GM18505 (cell line): ENCODE results near the gene ATXN2.
"Not testable (repeated sequence)": the region's sequence is repeated elsewhere in the genome, so short reads cannot be mapped to it uniquely, and the experiment has no call there.

Experiments used
- ATAC-seq: cut with Tn5 transposase; IDR thresholded peaks from one replicate; pipeline ENCODE4 v1.9.1; 2021; ENCODE audit not compliant: unreplicated experiment
- POLR2A ChIP-seq: IDR thresholded peaks from 4 replicates; pipeline ENCODE4 v1.6.1; 2011; ENCODE audit warnings: borderline replicate concordance; ENCODE audit not compliant: insufficient read depth, insufficient read length; ENCODE audit errors: extremely low read depth

Gene ATXN2

GRCh38 chr12:111573476-111573875, 25.6 kb downstream of the ATXN2 start:
- no peak for TF ChIP-seq POLR2A
- no peak for ATAC-seq

DNA sequence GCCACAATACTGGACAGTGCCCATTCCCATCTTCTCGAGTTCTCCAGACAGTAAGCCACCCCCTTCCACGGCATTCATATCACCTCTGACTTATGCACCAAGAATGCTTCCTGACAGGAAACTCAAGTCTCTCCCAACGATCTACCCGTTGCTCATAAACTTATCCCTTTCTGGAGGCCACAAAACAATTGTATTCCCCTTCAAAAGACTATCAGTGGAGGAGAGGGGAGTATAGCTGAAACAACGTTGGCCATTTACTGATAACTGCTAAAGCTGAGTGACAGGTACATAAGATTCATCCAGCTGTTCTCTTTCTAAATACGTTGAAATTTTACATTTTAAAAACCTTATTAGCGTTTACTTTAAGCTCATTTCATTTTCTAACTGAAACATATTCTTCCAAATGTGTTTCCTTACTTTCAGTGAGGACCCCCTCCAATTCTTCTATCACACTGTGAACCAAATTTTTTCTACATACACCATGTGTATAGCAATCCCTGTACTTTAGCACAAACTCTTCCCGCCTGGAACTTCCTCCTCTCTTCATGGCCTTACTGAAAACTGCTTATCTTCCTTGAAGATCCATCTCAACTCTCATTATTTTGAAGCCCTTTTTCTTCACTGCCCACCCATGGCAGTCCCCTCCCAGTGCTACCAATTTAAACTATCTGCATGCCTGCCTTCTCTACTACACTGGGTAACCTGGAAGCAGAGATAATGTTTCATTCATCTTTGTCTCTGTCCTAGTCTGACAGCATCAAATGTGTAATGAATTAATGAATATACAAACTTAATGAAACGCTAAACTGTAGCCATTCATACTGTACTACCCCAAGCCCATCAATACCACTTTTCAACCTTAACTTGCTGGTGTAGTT, 28.8 kb downstream of the ATXN2 start:
- ATAC-seq = no peak
- no peak for TF ChIP-seq POLR2A

DNA sequence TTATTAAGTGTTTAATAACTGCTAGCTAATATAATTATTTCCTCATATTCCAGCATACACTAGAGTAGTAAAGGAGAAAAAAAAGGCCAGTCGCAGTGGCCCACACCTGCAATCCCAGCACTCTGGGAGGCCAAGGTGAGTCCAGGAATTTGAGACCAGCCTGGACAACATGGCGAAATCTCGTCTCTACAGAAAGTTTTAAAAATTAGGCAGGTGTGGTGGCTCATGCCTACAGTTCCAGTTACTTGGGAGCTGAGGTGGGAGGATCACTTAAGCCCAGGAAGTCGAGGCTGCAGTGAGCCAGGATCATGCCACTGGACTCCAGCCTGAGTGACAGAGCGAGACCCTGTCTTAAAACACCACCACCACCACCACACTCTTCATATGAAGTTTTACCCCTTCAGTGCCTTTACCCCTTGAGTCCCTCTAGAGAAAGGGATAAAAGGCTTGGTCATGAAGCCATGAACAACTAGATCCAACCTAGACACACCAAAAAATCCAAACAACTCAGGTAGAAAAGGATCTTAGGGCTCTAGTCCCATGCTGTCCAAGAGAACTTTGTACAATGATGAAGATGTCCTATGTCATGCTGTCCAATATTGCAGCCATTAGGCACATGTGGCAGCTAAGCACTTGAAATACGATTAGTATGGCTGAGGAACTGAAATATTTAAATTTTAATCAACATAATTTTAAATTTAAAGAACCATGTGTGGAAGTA, 29.6 kb downstream of the ATXN2 start:
- no peak for TF ChIP-seq POLR2A
- ATAC-seq = no peak

DNA sequence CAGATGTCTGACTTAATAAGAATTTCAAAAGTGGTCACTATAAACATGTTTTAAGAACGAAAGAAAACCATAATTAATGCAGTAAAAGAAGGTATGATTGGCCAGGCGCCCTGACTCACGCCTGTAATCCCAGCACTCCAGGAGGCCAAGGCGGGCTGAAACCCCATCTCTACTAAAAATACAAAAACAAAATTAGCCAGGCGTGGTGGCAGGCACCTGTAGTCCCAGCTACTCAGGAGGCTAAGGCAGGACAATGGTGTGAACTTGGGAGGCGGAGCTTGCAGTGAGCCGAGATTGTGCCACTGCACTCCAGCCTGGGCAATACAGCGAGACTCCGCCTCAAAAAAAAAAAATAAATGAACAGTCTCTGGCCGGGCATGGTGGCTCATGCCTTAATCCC, 38.3 kb downstream of the ATXN2 start:
- ATAC-seq = not testable (repeated sequence)

DNA sequence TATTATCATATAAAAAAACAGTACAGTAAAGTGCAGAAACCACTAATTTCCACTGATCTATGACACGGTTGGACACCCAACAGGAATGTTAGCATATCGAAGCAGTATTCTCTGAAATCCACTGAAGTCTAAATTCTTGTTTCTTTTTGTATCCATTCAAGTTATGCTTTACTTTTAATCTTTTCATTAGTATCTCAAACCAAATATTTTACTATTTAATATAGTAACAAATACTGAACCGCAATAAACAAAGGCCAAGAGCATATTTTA, 41.1 kb downstream of the ATXN2 start:
- ATAC-seq = no peak
- no peak for TF ChIP-seq POLR2A

DNA sequence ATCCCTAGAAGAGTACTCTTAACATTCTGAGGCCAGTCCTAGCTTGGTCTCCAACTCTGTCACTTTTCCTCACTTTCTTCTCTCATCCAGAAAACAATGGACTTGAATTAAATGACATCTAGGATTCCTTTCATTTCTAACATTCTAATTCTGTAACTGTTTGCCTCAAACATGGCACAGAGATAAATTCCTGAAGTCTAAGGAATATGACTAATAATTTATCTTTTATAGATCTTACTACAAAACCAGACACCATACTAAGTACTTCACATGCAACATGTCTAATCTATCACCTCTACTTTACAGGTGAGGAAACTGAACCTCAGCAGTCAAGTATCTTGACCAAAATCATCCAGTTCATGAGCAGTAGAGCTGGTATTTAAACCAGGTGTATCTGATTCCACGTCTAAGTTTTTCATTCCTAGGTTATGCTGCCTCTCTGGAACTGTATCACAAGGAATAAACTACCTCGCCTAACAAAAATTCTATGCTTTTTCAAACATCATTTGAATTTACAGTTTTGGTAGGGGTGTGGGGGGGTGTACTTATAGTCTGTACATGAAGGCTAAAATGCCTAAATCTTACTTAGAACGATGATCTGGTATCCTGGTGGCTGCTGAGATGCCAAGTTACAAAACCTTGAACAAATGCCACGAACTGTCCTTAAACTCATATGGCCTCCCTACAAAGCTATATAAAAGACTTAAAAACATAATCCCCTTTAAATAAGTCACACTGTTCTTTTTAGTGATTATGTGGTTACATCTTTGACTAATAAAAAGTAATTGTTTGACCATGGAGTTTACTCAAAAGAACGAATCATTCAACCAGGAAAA, 41.6 kb downstream of the ATXN2 start:
- no peak for TF ChIP-seq POLR2A
- ATAC-seq = no peak

DNA sequence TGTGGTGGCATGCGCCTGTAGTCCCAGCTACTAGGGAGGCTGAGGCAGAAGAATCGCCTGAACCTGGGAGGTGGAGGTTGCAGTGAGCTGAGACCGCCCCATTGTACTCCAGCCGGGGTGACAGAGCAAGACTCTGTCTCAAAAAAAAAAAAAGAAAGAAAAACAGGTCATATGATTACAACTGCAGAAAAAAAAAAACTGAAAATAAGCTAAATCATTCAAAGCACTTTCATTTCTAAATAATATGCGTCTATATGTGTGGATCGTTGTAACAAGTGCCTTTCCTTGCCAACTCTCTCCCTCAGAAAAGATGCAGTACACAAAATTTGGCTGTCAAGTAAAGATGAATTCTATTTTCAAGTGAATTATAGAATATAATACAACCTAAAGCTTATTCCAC, 42.4 kb downstream of the ATXN2 start:
- ATAC-seq = no peak
- TF ChIP-seq POLR2A = no peak

GRCh38 chr12:111555313-111555712, 43.8 kb downstream of the ATXN2 start:
- not testable (repeated sequence) for ATAC-seq

- no peak for ATAC-seq
- no peak for TF ChIP-seq POLR2A
Observed at GRCh38 chr12:111546758-111547383, 52.2 kb downstream of the ATXN2 start.

DNA sequence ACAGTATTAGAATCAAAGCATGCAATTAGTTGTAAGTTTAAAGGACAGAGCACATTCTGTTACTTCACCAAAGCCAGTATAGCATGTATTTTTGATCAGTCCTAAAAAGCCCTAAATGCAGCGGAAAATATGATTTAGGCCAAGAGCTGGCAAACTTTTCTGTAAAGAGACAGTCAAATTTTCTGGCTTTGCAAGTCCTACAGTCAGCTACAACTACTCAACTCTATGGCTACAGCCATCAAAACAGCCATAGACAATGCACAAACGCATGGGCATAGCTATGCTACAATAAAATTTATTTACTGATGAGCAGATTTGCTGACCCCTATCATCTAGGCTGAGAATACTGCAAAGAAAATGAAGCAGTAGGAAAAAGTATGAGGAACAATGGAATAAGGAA, 52.9 kb downstream of the ATXN2 start:
- no peak for ATAC-seq
- no peak for TF ChIP-seq POLR2A

DNA sequence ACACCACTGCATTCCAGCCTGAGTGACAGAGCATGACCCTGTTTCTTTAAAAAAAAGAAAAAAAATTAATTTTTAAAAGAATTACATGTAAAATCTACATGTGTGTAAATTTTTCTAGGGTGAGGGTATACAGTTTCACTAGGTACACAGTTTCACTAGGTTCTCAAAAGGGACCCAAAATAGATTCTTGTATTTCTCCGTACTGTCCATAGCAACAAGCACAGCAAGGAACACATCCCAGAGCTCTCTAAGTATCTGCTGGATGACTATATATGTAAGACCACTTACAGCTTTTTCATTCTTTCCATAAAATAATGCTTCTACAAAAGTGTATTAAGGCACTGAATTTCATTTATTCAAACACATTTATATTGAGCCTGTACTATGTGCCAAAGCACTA, 55.1 kb downstream of the ATXN2 start:
- ATAC-seq = no peak
- TF ChIP-seq POLR2A = no peak

GRCh38 chr12:111532751-111533150, 66.4 kb downstream of the ATXN2 start:
- no peak for TF ChIP-seq POLR2A
- no peak for ATAC-seq
